H1 (cell line): ENCODE measurements around the gene CPTP. TPM values are rescaled to one million over a fixed set of nuclear protein-coding genes. Genes with fewer than 3 reads are reported as not detected.

Experiments used
- CTCF ChIA-PET: fragments of 300-600 bp; sonication (Branson Sonifier 250); formaldehyde crosslinking; loops from one replicate; lab custom pipeline; 2021; ENCODE audit not compliant: partially characterized antibody; lab: Charles Lee
- POLR2A ChIA-PET: fragments of 300-600 bp; sonication (Branson Sonifier 250); formaldehyde crosslinking; loops from one replicate; lab custom pipeline; 2021; ENCODE audit warnings: inconsistent platforms; ENCODE audit not compliant: partially characterized antibody; lab: Charles Lee
- DNase-seq, 2 experiments: peaks; one replicate each; pipeline versions ENCODE4 v3.0.0 to v3.0.0-alpha.2; 2010 to 2022; ENCODE audit warnings: low spot score in 2 of 2, low read depth in 1 of 2, mixed read lengths in 1 of 2
- FAIRE-seq: peaks from 2 replicates; lab custom pipeline; 2011; peaks lifted over from hg19 to GRCh38; lab: Jason Lieb, UNC
- H2AFZ ChIP-seq: 2 replicates; pipeline ENCODE4 v1.8.1; 2012; ENCODE audit warnings: low read length, inconsistent platforms
- H2AK5ac ChIP-seq: 2 replicates; pipeline ENCODE4 v1.6.1; 2013; ENCODE audit warnings: low read depth, low read length
- H2BK120ac ChIP-seq: replicated peaks from 2 replicates; pipeline ENCODE3; 2013; ENCODE audit warnings: low read depth, low read length, inconsistent platforms
- H2BK12ac ChIP-seq: 2 replicates; pipeline ENCODE4 v1.6.1; 2013; ENCODE audit warnings: low read depth, low read length
- H2BK15ac ChIP-seq: 2 replicates; pipeline ENCODE4 v1.6.1; 2013; ENCODE audit warnings: low read length
- H2BK20ac ChIP-seq: 2 replicates; pipeline ENCODE4 v1.6.1; 2013; ENCODE audit warnings: low read length
- H2BK5ac ChIP-seq: 2 replicates; pipeline ENCODE4 v1.6.1; 2013; ENCODE audit warnings: low read depth, low read length
- H3K14ac ChIP-seq: 2 replicates; pipeline ENCODE4 v1.6.1; 2013; ENCODE audit warnings: inconsistent platforms; ENCODE audit not compliant: insufficient read length
- H3K18ac ChIP-seq: 2 replicates; pipeline ENCODE4 v1.6.1; 2013; ENCODE audit warnings: low read length; ENCODE audit errors: extremely low read depth
- H3K23ac ChIP-seq: 2 replicates; pipeline ENCODE4 v1.6.1; 2013; ENCODE audit warnings: inconsistent platforms; ENCODE audit not compliant: insufficient read length
- H3K23me2 ChIP-seq: 2 replicates; pipeline ENCODE4 v1.6.1; 2013; ENCODE audit warnings: low read depth, low read length
- H3K27ac ChIP-seq: 2 replicates; pipeline ENCODE4 v1.6.1; 2011; ENCODE audit warnings: low read depth, low read length, inconsistent platforms
- H3K27me3 ChIP-seq, 4 experiments: replicated peaks in 1 of 4; 1 replicate in 1 of 4; 2 replicates in 3 of 4; pipeline versions ENCODE4 v1.6.1 to v1.8.1; 2011 to 2013; ENCODE audit warnings: low read length in 3 of 4, mild to moderate bottlenecking in 3 of 4, inconsistent platforms in 2 of 4, mixed read lengths in 2 of 4, moderate library complexity in 1 of 4; ENCODE audit not compliant: control insufficient read depth in 3 of 4, insufficient read depth in 3 of 4; ENCODE audit errors: extremely low read depth in 1 of 4
- H3K36me3 ChIP-seq, 4 experiments: 2 replicates each; pipeline versions ENCODE4 v1.6.1 to v1.8.1; 2011 to 2013; ENCODE audit warnings: mild to moderate bottlenecking in 4 of 4, low read length in 3 of 4, moderate library complexity in 2 of 4, control low read depth in 1 of 4, inconsistent platforms in 1 of 4; ENCODE audit not compliant: insufficient read depth in 4 of 4, control insufficient read depth in 2 of 4
- H3K4ac ChIP-seq: replicated peaks from 2 replicates; pipeline ENCODE3; 2013; ENCODE audit warnings: low read length, low read depth, mixed read lengths, inconsistent platforms; ENCODE audit not compliant: insufficient read length
- H3K4me1 ChIP-seq, 4 experiments: replicated peaks in 1 of 4; 1 replicate in 1 of 4; 2 replicates in 3 of 4; pipeline versions ENCODE4 v1.6.1 to v1.8.1; 2011 to 2013; ENCODE audit warnings: low read length in 3 of 4, inconsistent platforms in 2 of 4, mixed read lengths in 1 of 4; ENCODE audit not compliant: insufficient read depth in 4 of 4, control insufficient read depth in 3 of 4
- H3K4me2 ChIP-seq, 2 experiments: 2 replicates each; pipeline versions ENCODE4 v1.6.1 to v1.8.1; 2011 to 2013; ENCODE audit warnings: low read depth in 2 of 2, low read length in 2 of 2, control low read depth in 1 of 2, inconsistent platforms in 1 of 2, mild to moderate bottlenecking in 1 of 2; ENCODE audit not compliant: insufficient read depth in 1 of 2
- H3K4me3 ChIP-seq, 4 experiments: fragments of 200-600, 300-600 bp in 1 of 4; sonication (generic), shearing (Covaris generic), sonication (Bioruptor Twin) in 1 of 4; 2 replicates each; pipeline versions ENCODE4 v1.5.1 to v1.8.1; 2011 to 2016; ENCODE audit warnings: low read length in 4 of 4, low read depth in 3 of 4, control low read depth in 2 of 4, inconsistent platforms in 2 of 4, mild to moderate bottlenecking in 2 of 4, mixed read lengths in 1 of 4, moderate library complexity in 1 of 4; ENCODE audit not compliant: insufficient read depth in 2 of 4; ENCODE audit errors: extremely low read depth in 1 of 4
- H3K56ac ChIP-seq: replicated peaks from 2 replicates; pipeline ENCODE3; 2013; ENCODE audit warnings: low read depth, mild to moderate bottlenecking, mixed read lengths, low read length, inconsistent platforms; ENCODE audit not compliant: insufficient read length
- H3K79me1 ChIP-seq: 2 replicates; pipeline ENCODE4 v1.6.1; 2013; ENCODE audit warnings: low read depth, low read length, control low read depth
- H3K79me2 ChIP-seq, 2 experiments: 2 replicates each; pipeline versions ENCODE4 v1.6.1 to v1.8.1; 2012 to 2013; ENCODE audit warnings: low read length in 2 of 2, mild to moderate bottlenecking in 2 of 2, inconsistent platforms in 1 of 2; ENCODE audit not compliant: insufficient read depth in 2 of 2, control insufficient read depth in 1 of 2
- H3K9ac ChIP-seq, 4 experiments: replicated peaks in 1 of 4; 1 replicate in 1 of 4; 2 replicates in 3 of 4; pipeline versions ENCODE4 v1.6.1 to v1.8.1; 2011 to 2013; ENCODE audit warnings: low read depth in 3 of 4, low read length in 3 of 4, control low read depth in 2 of 4, mild to moderate bottlenecking in 2 of 4, moderate library complexity in 2 of 4, inconsistent platforms in 1 of 4; ENCODE audit errors: extremely low read depth in 1 of 4
- H3K9me3 ChIP-seq, 2 experiments: 2 replicates each; pipeline versions ENCODE4 v1.6.1 to v1.8.1; 2012 to 2013; ENCODE audit warnings: mild to moderate bottlenecking in 2 of 2, moderate library complexity in 2 of 2, control low read depth in 1 of 2, inconsistent platforms in 1 of 2, low read depth in 1 of 2, low read length in 1 of 2, mixed read lengths in 1 of 2; ENCODE audit not compliant: insufficient read depth in 2 of 2
- H4K20me1 ChIP-seq, 2 experiments: replicated peaks in 1 of 2; 2 replicates each; pipeline versions ENCODE3 to v1.8.1; 2011 to 2013; ENCODE audit warnings: inconsistent platforms in 2 of 2, low read length in 2 of 2, mild to moderate bottlenecking in 1 of 2; ENCODE audit not compliant: insufficient read depth in 2 of 2, control insufficient read depth in 1 of 2
- H4K5ac ChIP-seq: 2 replicates; pipeline ENCODE4 v1.6.1; 2013; ENCODE audit warnings: low read length, low read depth, mixed read lengths, inconsistent platforms; ENCODE audit not compliant: insufficient read length
- H4K8ac ChIP-seq: 2 replicates; pipeline ENCODE4 v1.8.0; 2013; ENCODE audit warnings: mild to moderate bottlenecking, moderate library complexity, low read length, inconsistent platforms; ENCODE audit not compliant: insufficient read depth; ENCODE audit errors: extremely low read depth
- H4K91ac ChIP-seq: replicated peaks from 2 replicates; pipeline ENCODE3; 2013; ENCODE audit warnings: low read length, mixed read lengths, inconsistent platforms; ENCODE audit not compliant: insufficient read length
- CTCF ChIP-seq, 3 experiments: IDR thresholded peaks; 1 replicate in 2 of 3; 2 replicates in 1 of 3; pipeline versions ENCODE4 v1.5.1 to v1.6.1; 2011; ENCODE audit warnings: low read length in 3 of 3, mild to moderate bottlenecking in 3 of 3, inconsistent platforms in 2 of 3, low read depth in 1 of 3, moderate library complexity in 1 of 3; ENCODE audit not compliant: insufficient read depth in 1 of 3; ENCODE audit errors: control extremely low read depth in 1 of 3
- EP300 ChIP-seq, 2 experiments: IDR thresholded peaks; 1 replicate in 1 of 2; 2 replicates in 1 of 2; pipeline ENCODE4 v1.6.1; 2011 to 2012; ENCODE audit warnings: low read depth in 2 of 2, low read length in 2 of 2, mild to moderate bottlenecking in 2 of 2, borderline replicate concordance in 1 of 2, inconsistent platforms in 1 of 2, moderate library complexity in 1 of 2
- RAD21 ChIP-seq, 2 experiments: IDR thresholded peaks in 1 of 2; conservative IDR thresholded peaks in 1 of 2; 2 replicates each; pipeline ENCODE4 v1.6.1; 2011; ENCODE audit warnings: low read depth in 2 of 2, low read length in 2 of 2, improper control_type of control experiment in 1 of 2, inconsistent platforms in 1 of 2, mild to moderate bottlenecking in 1 of 2, moderate library complexity in 1 of 2
- whole genome bisulfite sequencing, 2 experiments: shearing (Covaris generic) in 1 of 2; methylation state at CpG; one replicate each; pipeline versions ENCODE4 v1.1.6 to v1.1.7; 2013 to 2015; ENCODE audit warnings: low lambda C conversion rate in 2 of 2, mixed read lengths in 2 of 2, inconsistent platforms in 1 of 2, low coverage in 1 of 2, missing lambda C conversion rate in 1 of 2; ENCODE audit not compliant: insufficient replicate concordance in 2 of 2, insufficient coverage in 1 of 2, insufficient read length in 1 of 2; ENCODE audit errors: extremely low coverage in 1 of 2, missing lambda C conversion rate in 1 of 2; 5-methylcytosine and 5-hydroxymethylcytosine counted together
- polyA plus RNA-seq, 7 experiments: library from polyadenylated mRNA; depleted of rRNA in 3 of 7; stranded (reverse) in 5 of 7; unstranded in 2 of 7; fragments of >200 nt in 5 of 7; fragments of 200-250 nt in 2 of 7; gene quantifications; 1 replicate in 5 of 7; 2 replicates in 1 of 7; 4 replicates in 1 of 7; pipeline versions ENCODE4 v1.2.1 to v1.2.3, GENCODE V29; 2011 to 2013; ENCODE audit warnings: missing spikeins in 2 of 7, mixed read lengths in 2 of 7
- total RNA-seq: library from RNA; stranded (reverse); fragmentation: NEBNext Ultra II Directional; extraction: Animal tissue kit (Norgen Biotek cat#: 25700); gene quantifications from 2 replicates; pipeline ENCODE4 v1.2.1, GENCODE V29; 2021

CPTP gene
- total and polyA plus RNA-seq, 2 of the 8 experiments (the other 6 are each of a cell fraction or from before 2014, with no cell fraction given): 8.1 to 10.6 TPM

DNA sequence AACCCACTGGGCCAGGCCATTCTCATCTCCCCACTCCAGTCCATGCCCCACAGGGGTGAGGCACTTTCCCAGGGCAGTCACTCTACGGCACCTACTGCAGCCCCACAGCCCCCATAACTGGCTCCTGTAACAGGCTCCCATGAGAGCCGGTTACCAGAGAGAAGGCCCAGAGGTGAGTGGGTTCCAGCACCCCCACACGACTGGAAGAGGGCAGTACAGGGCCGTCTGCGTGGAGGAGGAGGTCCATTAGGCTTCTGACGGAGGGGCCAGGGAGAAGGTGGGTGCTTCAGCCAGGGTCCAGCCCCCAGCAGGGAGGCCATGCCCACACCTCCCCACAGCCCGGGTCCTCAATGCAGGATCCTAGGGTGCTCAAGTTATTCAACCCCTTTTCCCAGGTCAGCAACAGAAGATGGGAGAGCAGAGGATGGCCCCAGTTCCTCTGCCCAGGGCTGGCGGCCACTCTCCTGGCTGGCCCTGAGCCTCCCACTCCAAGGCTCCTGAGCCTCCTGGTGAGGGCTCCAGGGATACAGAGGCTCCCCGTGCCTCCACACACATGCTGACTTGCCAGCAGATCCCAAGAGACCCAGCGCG, 18.4 kb upstream of the CPTP start:
- no peak overlapping the region for H2BK15ac ChIP-seq
- peaks cover 0 to 7% (median 4%) of the 10 kb centered on the region in 4 experiments; a peak in 4 of 8 replicates for H3K36me3 ChIP-seq
- H3K4ac ChIP-seq: no peak overlapping the region
- no peak for TF ChIP-seq EP300 (IDR thresholded peaks at IDR 0.05; ENCODE audit: borderline replicate concordance in 1 of 2, low read depth in 2 of 2, low read length in 2 of 2)
- TF ChIP-seq CTCF (IDR thresholded peaks at IDR 0.05; ENCODE audit: control extremely low read depth in 1 of 3, insufficient read depth in 1 of 3, low read depth in 1 of 3, low read length in 3 of 3): peak in 2 of 3 experiments; percentile 31 to 52; a peak in 3 of 4 replicates
- TF ChIP-seq RAD21 (IDR thresholded peaks at IDR 0.05 in 1 of 2, conservative IDR thresholded peaks at IDR 0.05 in 1 of 2; ENCODE audit: low read depth in 2 of 2, low read length in 2 of 2): peak; percentile 14 to 39; a peak in 3 of 4 replicates
- H3K56ac ChIP-seq: no peak overlapping the region
- peaks cover 0 to 40% (median 31%) of the 10 kb centered on the region in 4 experiments; a peak in 6 of 7 replicates for H3K4me1 ChIP-seq
- peak overlapping the region in 2 of 4 experiments; percentile 65 to 91; a peak in 3 of 8 replicates for H3K4me3 ChIP-seq
- peak overlapping the region; percentile 66 to 95; a peak in 3 of 4 replicates for H3K4me2 ChIP-seq
- H3K79me2 ChIP-seq: peaks cover 0 to 6% of the 10 kb centered on the region in 2 experiments; a peak in 1 of 4 replicates
- DNase-seq: no peak
- no peak overlapping the region for H4K5ac ChIP-seq
- no peak overlapping the region for H3K9ac ChIP-seq
- peak overlapping the region; percentile 56 for H4K91ac ChIP-seq
- H3K9me3 ChIP-seq: no peaks in the 10 kb centered on the region
- H3K27me3 ChIP-seq: peaks cover 0 to 4% (median 1%) of the 10 kb centered on the region in 4 experiments; a peak in 1 of 7 replicates
- ChIA-PET POLR2A (interaction anchor here (0.5 to 1.5 kb wide), 4 partner anchors 11 to 47 kb away, joined by 3 to 5 read pairs (median 4); no protein-coding TSS in a partner anchor), CTCF (interaction anchor here (1.3 kb wide), 1 partner anchor 41 kb away, joined by 3 read pairs; no protein-coding TSS in a partner anchor)
- H3K18ac ChIP-seq: no peak overlapping the region; the same call in 1 of the 2 replicates
- H3K79me1 ChIP-seq: peaks cover 4% of the 10 kb centered on the region; the same call in 1 of the 2 replicates
- 71% methylated on average over 10 of the region's 11 CpGs; no CpG with 5 or more reads in 1 of the 2 experiments for WGBS, 2 experiments
- no peak overlapping the region for H4K8ac ChIP-seq
- H3K23me2 ChIP-seq: peaks cover 21% of the 10 kb centered on the region; the same call in 1 of the 2 replicates
- H2BK20ac ChIP-seq: no peak overlapping the region
- FAIRE-seq: no peak
- no peak overlapping the region for H2BK120ac ChIP-seq
- H2BK12ac ChIP-seq: peak overlapping the region; percentile 10; the same call in 1 of the 2 replicates
- H3K14ac ChIP-seq: no peak overlapping the region
- no peak overlapping the region for H3K27ac ChIP-seq
- no peak overlapping the region for H2AFZ ChIP-seq
- no peak overlapping the region for H3K23ac ChIP-seq
- H2BK5ac ChIP-seq: peak overlapping the region; percentile 78; the same call in 1 of the 2 replicates
- peaks cover 0 to 24% of the 10 kb centered on the region in 2 experiments for H4K20me1 ChIP-seq
- H2AK5ac ChIP-seq: no peak overlapping the region; the same call in 1 of the 2 replicates
